Measurements from ENCODE around the gene FGFBP2.
A peak's percentile ranks its signal among the peaks of the same experiment; 100 is the strongest.

The FGFBP2 gene

GRCh38 chr4:15963001-15963451 is at the start of gene FGFBP2:
Gene FGFBP2, minus strand, starts transcription at chr4:15963175. Its CDS starts 46 bp downstream, at chr4:15963129.
- DNase-seq (ENCODE audit: low spot score): peak; percentile 59

DNA sequence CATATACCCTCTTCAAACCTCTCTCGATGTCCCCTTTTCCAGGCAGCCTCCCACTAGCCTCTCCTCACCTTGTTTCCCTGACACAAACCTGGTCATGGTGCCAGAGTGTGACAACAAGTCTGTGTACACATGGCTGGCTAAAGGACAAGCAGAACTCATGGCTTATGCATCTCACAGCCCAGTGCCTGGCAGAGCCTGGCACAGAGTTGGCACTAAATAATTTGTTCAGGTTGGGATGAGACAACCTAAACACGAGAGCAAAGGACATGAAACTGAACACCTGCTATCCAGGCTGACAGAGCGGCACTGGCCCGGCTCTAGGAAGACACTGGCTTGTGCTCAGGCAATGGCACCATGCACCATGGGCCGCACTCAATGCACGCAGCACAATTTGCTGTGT is 48.2 kb upstream of the FGFBP2 start:
- no peak for DNase-seq (ENCODE audit: low spot score)

- DNase-seq (ENCODE audit: low spot score): no peak
These were observed 46.2 kb upstream of the FGFBP2 start for GRCh38 chr4:16009153-16009552.

GRCh38 chr4:16007471-16008095 is 44.6 kb upstream of the FGFBP2 start:
- no peak for DNase-seq (ENCODE audit: low spot score)

- DNase-seq (ENCODE audit: low spot score): no peak
These were observed 43.9 kb upstream of the FGFBP2 start for GRCh38 chr4:16006771-16007446.

DNA sequence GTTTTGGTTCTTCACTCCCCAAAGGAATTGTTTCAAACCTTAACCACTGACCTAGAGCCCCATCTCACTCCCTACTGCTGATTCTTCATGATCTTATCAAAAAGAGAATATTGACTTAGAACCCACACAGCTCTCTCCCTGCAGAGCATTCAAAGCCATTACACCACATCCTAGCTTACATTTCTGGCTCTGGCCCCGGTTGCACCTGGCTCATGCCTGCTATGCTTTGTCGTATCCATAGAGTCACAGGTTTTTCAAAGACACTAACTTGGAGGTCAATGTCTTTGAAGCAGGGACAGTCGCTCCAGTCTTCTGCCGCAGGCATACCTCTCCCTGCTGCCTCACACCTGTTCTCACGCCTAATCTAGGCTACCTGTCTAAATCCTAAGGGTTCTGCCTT is 42.7 kb upstream of the FGFBP2 start:
- DNase-seq (ENCODE audit: low spot score): no peak

GRCh38 chr4:16001484-16001858 is 38.5 kb upstream of the FGFBP2 start:
- peak; percentile 86 for DNase-seq (ENCODE audit: low spot score)

DNA sequence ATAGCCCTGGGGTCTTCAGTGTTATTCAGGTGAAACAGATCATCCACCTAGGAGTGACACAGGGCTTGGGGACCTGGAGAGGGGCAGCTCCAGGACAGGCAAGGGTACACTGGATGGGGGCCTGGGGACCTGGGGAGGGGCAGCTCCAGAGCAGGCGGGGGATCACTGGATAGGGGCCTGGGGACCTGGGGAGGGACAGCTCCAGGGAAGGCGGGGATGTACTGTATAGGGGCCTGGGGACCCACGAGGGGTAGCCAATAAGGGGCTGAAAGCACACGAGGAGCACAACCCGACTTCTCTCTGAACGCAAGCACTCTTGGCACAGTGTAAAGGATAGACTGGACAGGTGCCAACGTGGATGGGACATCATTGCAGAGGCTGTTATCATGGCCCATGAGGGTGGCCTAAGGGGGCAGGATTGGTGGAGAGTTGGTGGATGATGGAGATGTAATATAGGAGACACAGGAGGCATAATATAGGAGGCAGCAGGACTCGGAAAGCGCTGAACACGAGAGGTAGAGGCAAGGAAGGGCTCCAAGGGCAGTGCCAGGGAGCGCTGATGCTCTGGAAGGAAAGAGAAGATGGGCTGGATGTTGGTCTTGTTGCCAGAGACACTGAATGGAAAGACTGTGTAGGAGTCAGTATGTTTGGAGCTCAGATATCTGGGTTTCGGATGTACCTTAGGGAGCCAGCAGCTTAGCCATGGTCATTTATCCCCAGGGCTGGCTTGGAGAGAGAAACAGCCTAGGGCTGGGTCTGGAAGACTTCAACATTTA is 37.9 kb upstream of the FGFBP2 start:
- no peak for DNase-seq (ENCODE audit: low spot score)

- no peak for DNase-seq (ENCODE audit: low spot score)
These were observed 33.8 kb upstream of the FGFBP2 start for GRCh38 chr4:15996773-15997172.

- no peak for DNase-seq (ENCODE audit: low spot score)
These were observed 32.9 kb upstream of the FGFBP2 start for GRCh38 chr4:15995826-15996225.

DNA sequence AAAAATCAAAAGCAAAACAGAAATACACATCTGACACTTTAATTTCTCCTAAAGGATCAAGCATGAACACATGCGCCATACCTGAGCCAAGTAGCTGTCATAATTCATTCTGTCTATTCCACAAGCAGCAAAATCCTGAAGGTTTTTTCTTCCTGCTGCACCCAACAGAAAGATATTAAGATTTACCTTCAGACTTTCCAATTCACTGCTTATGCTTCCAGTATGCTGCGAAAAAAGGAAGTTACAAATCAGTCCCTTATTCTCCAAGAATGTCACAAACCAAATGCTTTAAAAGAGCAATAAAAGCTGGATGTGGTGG is 29.2 kb upstream of the FGFBP2 start:
- no peak for DNase-seq (ENCODE audit: low spot score)

DNA sequence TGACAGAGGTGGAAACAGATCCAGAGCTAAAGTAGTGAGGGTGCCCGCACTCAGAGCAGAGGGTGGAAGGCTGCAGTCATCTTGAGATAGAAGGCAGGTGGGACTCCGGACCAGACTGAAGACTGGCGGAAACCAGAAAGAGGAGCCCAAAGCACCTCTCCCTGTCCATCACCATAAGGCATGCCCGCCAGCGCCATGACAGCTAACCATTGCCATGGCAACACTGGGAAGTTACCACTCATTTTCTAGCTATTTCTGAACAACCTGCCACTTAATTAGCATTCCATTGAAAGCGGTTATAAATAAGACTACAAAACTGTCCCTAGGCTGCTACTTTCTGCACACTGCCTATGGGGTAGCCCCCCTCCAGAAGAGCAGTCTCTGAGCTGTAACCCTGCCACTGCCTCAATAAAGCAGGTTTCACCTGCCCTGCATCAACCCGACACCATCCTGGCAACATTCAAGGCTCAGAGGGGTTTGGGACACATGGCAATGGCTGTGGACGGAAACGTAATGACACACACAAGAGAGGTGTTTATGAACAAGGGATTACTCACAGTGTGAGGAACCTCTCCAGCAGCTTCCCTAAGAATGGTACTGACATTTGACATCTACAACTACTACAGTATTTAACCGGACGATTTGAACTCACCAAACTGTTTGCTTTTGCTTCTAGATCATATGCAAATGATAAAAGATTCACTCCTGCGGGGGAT is 27.8 kb upstream of the FGFBP2 start:
- DNase-seq (ENCODE audit: low spot score): no peak

DNA sequence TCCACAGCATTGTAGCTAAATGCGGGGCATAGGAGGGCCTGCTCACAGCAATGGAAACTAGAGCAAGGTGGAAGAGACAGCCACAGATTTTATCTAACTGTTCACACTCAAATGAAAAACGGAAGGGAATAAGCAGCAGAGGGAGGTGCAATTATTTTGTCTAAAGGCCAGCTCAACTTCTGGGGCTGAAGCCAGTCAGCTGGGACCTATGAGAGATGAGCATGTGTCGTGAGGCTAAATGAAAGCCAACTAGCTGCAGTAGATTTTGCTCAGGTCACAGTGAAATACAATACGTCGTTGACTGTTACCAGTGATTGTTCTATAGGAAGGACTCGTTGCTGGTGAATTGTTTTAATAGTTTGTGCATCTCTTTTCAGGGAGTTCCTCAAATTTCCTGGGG is 26.4 kb upstream of the FGFBP2 start:
- no peak for DNase-seq (ENCODE audit: low spot score)

DNA sequence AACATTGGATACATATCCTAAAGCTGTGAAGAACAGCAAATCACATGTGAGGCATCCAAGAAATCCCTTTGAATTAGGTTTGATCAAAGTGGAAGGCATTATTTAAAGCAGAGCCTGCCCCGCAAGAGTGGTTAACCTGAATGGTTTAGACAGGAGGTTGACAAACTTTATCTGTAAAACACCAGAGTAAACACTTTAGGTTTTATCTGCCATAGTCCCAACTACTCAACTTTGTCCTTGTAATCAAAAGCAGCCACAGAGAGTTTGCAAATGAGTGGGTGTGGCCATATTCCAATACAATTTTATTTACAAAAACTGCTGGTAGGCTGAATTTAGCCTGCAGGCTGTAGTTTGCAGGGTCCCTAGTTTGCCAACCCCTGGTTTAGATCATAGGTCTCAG is 25.2 kb upstream of the FGFBP2 start:
- DNase-seq (ENCODE audit: low spot score): no peak

DNA sequence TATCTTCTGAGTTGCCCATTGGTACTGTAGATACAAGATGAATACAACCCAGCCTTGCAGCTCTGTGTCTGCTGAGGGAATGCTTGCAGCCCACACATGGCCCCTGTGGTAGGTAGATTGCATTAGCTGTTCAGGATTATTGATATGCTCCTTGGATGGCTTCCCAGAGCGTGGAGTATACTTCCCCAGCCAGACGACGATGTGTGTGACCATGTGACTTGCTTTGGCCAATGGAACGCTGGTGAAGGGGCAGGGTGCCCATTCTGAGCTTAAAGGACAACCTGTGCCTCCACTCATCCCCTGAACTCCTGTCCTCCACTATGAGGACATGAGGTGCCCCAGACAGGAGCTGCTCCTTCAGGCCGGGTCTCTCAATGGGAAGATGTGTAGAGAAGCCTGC is 23.9 kb upstream of the FGFBP2 start:
- DNase-seq (ENCODE audit: low spot score): no peak

DNA sequence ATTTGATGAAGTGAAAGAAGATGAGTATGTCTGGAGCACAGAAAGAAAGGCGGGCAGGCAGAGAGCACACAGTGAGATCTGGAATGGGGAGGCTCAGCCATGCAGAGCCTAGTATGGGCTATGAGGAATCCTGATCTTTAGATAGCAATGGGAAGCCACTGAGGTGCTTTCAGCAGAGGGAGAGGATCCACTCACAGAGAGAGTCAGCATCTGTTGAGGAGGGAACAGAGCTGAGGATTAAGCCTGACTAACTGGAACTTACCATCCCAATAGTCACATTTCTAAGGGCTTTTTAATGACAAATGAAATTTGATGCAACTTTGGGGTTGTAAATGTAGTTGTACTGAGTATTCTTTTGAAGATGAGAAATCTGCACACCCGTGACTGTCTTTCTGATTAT is 20.6 kb upstream of the FGFBP2 start:
- no peak for DNase-seq (ENCODE audit: low spot score)

DNA sequence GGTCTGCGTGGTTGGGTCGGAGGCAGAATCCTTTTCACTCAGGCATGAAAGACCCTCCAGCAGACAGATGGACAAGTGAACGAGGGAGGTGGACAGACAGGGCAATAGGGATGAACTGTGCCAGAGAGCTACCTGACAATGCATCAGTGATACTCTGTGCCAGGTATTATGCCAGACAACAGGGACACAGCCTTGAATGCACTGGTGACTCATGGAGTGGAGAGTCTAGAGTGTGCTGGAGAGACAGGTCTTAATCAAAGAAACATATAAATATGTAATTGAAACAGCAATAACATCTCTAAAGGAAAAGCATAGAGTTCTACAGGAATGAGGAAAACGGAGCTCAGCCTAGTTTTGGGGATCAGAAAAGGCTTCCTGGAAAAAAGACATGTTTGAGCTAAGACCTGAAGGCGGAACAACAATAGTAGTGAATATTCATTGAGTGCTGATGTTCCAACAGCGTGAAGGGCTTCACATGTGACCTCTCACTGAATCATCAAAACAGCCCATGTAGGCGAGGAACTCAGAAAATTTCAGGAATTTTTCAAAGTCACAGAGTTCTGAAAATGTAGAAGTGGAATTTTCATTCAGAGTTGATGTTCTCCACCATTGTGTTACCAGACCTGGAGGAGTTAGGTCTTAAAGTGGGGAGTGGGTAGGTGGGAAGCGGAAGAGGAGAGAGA is 20.0 kb upstream of the FGFBP2 start:
- peak; percentile 72 for DNase-seq (ENCODE audit: low spot score)

DNA sequence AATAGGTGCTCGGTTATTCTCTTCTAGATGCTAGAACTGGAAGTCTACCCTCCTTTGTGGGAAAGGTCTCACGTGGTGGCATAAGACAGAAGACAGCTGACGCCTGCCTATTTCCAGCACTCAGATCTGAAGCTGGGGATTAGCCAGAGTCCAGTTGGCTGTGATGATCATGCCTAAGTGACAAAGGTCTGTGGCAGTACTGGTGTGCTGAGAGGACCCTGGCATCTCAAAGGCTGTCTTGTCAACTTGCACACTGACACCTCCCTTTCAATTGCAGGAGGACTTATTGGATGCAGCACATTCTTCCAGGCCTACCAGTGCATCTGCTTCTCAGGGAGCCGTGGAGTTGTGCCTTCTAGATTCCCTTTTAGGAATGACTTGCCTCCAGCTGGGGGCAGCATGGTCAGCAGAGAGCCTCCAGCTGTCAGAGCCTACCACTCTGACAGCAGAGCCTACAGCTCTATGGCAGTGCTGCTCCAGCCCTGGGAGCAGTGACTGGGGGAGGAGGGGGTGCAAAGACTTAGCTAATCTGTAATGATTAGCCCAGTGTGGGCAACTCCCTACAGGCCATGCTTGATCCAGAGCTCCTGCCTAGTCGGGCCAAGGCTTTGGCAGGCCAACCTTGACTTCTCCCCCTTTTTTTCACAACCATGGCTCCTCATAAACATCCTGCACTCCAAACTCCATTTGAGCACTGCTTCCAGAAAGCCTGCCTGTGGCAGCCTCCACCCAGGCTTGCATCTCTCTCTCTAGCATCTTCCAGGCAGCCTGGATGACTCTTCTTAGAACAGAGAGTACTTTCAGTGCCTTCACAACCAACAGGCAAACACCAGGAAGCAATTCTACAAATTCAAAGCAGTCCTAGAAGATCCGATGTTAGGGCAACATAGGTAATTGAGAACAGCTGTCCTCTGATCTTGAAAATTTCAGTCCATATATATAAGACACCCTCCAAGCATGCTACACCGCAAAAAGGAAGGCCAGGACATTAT is 13.8 kb upstream of the FGFBP2 start:
- no peak for DNase-seq (ENCODE audit: low spot score)

GRCh38 chr4:15971068-15971801 is 8.3 kb upstream of the FGFBP2 start:
- no peak for DNase-seq (ENCODE audit: low spot score)
